A549 (cell line): ENCODE data around the gene B9D1. TPM values are rescaled to one million over a fixed set of nuclear protein-coding genes. Genes with fewer than 3 reads are reported as not detected.
"Not testable (repeated sequence)": the region's sequence is repeated elsewhere in the genome, so short reads cannot be mapped to it uniquely, and the experiment has no call there.

Source experiments
- ATAC-seq, 2 experiments: fragments of 200-7000 bp in 1 of 2; fragments of >200 bp in 1 of 2; cut with Nextera tagmentation in 1 of 2; cut with Tn5 transposase in 1 of 2; 3 replicates each; pipeline versions ENCODE4 v1.8.0 to v1.9.1; 2018 to 2020; ENCODE audit warnings: mild to moderate bottlenecking in 1 of 2, moderate library complexity in 1 of 2
- CTCF ChIA-PET: fragments of 300-600 bp; sonication (Branson Sonifier 250); formaldehyde crosslinking; extraction: SDS; loops from one replicate; lab custom pipeline; 2021; ENCODE audit warnings: antibody characterized with exemption, inconsistent platforms; lab: Yijun Ruan, JAX
- POLR2A ChIA-PET: fragments of 350-600 bp; formaldehyde crosslinking; extraction: SDS; loops from one replicate; lab custom pipeline; 2021; ENCODE audit warnings: antibody characterized with exemption, inconsistent platforms; lab: Yijun Ruan, JAX
- DNase-seq, 2 experiments: peaks; one replicate each; pipeline versions ENCODE4 v3.0.0 to v3.0.0-alpha.2; 2011 to 2016; ENCODE audit warnings: low read depth in 1 of 2, low spot score in 1 of 2
- FAIRE-seq: peaks from 2 replicates; lab custom pipeline; 2011; peaks lifted over from hg19 to GRCh38; lab: Jason Lieb, UNC
- H3K27ac ChIP-seq, 2 experiments: fragments of >200 bp; sonication (Bioruptor Twin); formaldehyde crosslinking; 3 replicates each; pipeline ENCODE4 v1.5.1; 2016 to 2017
- H3K4me1 ChIP-seq: fragments of >200 bp; sonication (Bioruptor Twin); formaldehyde crosslinking; 3 replicates; pipeline ENCODE4 v1.6.1; 2016
- H3K4me2 ChIP-seq: fragments of >200 bp; sonication (Bioruptor Twin); formaldehyde crosslinking; 3 replicates; pipeline ENCODE4 v1.6.1; 2016
- H3K4me3 ChIP-seq: fragments of >200 bp; sonication (Bioruptor Twin); formaldehyde crosslinking; 3 replicates; pipeline ENCODE4 v1.5.1; 2016
- H3K9me3 ChIP-seq: fragments of >200 bp; sonication (Bioruptor Twin); formaldehyde crosslinking; 3 replicates; pipeline ENCODE4 v1.6.1; 2016
- BCL3 ChIP-seq: fragments of >200 bp; sonication (Bioruptor Twin); formaldehyde crosslinking; IDR thresholded peaks from 3 replicates; pipeline ENCODE4 v1.6.1; 2016
- EHMT2 ChIP-seq: fragments of 200-600 bp; sonication (generic); IDR thresholded peaks from 2 replicates; pipeline ENCODE4 v1.6.1; 2016; ENCODE audit warnings: antibody characterized with exemption, low read depth, mild to moderate bottlenecking, moderate library complexity
- EP300 ChIP-seq, 2 experiments: fragments of >200 bp; sonication (Bioruptor Twin); formaldehyde crosslinking; IDR thresholded peaks; 2 replicates in 1 of 2; 3 replicates in 1 of 2; pipeline ENCODE4 v1.6.1; 2016 to 2017
- HES2 ChIP-seq: fragments of >200 bp; sonication (Bioruptor Twin); formaldehyde crosslinking; IDR thresholded peaks from 2 replicates; pipeline ENCODE4 v1.6.1; 2016
- HOXB13 ChIP-seq: fragments of 250-450 bp; sonication (Bioruptor Pico); IDR thresholded peaks from 2 replicates; pipeline ENCODE4 v1.5.0; 2020; ENCODE audit warnings: low read depth, mild to moderate bottlenecking, moderate library complexity
- KDM5A ChIP-seq: fragments of 200-600 bp; sonication (generic); IDR thresholded peaks from 2 replicates; pipeline ENCODE4 v1.6.1; 2016; ENCODE audit warnings: antibody characterized with exemption, mild to moderate bottlenecking
- MAFK ChIP-seq: fragments of 450-650 bp; IDR thresholded peaks from 2 replicates; pipeline ENCODE4 v1.6.1; 2014; ENCODE audit not compliant: partially characterized antibody
- NFE2L2 ChIP-seq: fragments of 150-350 bp; conservative IDR thresholded peaks from 2 replicates; pipeline ENCODE4 v1.6.1; 2014; ENCODE audit warnings: low read length
- NPAS2 ChIP-seq: fragments of 250-450 bp; sonication (Bioruptor Pico); IDR thresholded peaks from 2 replicates; pipeline ENCODE4 v1.8.0; 2022; ENCODE audit warnings: mild to moderate bottlenecking, moderate library complexity, borderline replicate concordance
- NR3C1 ChIP-seq: fragments of >200 bp; sonication (Bioruptor Twin); formaldehyde crosslinking; IDR thresholded peaks from 3 replicates; pipeline ENCODE4 v1.6.1; 2017
- POLR2A ChIP-seq: IDR thresholded peaks from 2 replicates; pipeline ENCODE4 v1.6.1; 2012; ENCODE audit warnings: mild to moderate bottlenecking, low read length
- RCOR1 ChIP-seq: fragments of 150-350 bp; IDR thresholded peaks from 2 replicates; pipeline ENCODE4 v1.6.1; 2014; ENCODE audit warnings: antibody characterized with exemption, low read length, low read depth
- SREBF2 ChIP-seq: fragments of 450-650 bp; IDR thresholded peaks from 2 replicates; pipeline ENCODE4 v1.6.1; 2014; ENCODE audit warnings: mild to moderate bottlenecking, moderate library complexity
- USF2 ChIP-seq: fragments of 450-650 bp; IDR thresholded peaks from 2 replicates; pipeline ENCODE4 v1.6.1; 2014; ENCODE audit warnings: antibody characterized with exemption
- ZC3H11A ChIP-seq: fragments of 450-650 bp; IDR thresholded peaks from 2 replicates; pipeline ENCODE4 v1.6.1; 2014; ENCODE audit warnings: antibody characterized with exemption, mild to moderate bottlenecking
- ZFP36 ChIP-seq: fragments of 450-650 bp; IDR thresholded peaks from 2 replicates; pipeline ENCODE4 v1.6.1; 2014; ENCODE audit warnings: borderline replicate concordance; ENCODE audit not compliant: partially characterized antibody
- ZSCAN20 ChIP-seq: fragments of 250-450 bp; sonication (Bioruptor Pico); IDR thresholded peaks from 2 replicates; pipeline ENCODE4 v1.8.0; 2022; ENCODE audit warnings: mild to moderate bottlenecking, moderate library complexity
- WGBS: methylation state at CpG from one replicate; pipeline ENCODE4 v1.1.6; 2017; ENCODE audit errors: missing lambda C conversion rate; 5-methylcytosine and 5-hydroxymethylcytosine counted together
- polyA plus RNA-seq, 4 experiments: library from polyadenylated mRNA; depleted of rRNA in 3 of 4; stranded (reverse); fragments of >200 nt; fragmentation: RNase III in 1 of 4; extraction: RNeasy Plus Mini Kit Qiagen cat#74134 plus additional on column Dnase treatment in 1 of 4; gene quantifications; 2 replicates in 3 of 4; 3 replicates in 1 of 4; pipeline ENCODE4 v1.2.3, GENCODE V29; 2011 to 2017

The B9D1 gene
- polyA plus RNA-seq, 2 of the 4 experiments (the other 2 are of a cell fraction), result 48.2 to 60.6 TPM

- TF ChIP-seq NPAS2 (CRISPR knock-in tag) (no peak), BCL3 (no peak)
These were observed 5.2 kb downstream of the B9D1 start (continued) for GRCh38 chr17:19357351-19357750.

- WGBS, result 77% methylated on average over 6 of the region's 6 CpGs
- no peak for DNase-seq
- ChIA-PET POLR2A (interaction anchor here (0.7 to 1.5 kb wide), 5 partner anchors 8 to 93 kb away, joined by 3 to 7 read pairs (median 4); partner anchors contain the start of genes B9D1, MAPK7 and MFAP4), CTCF (interaction anchor here (0.6 to 14.6 kb wide), 14 partner anchors 8 to 779 kb away, joined by 3 to 362 read pairs (median 4); partner anchors contain the start of gene B9D1)
- Histone ChIP-seq H3K4me1 (peaks cover 12% of the 10 kb centered on the region), H3K4me2 (peak overlapping the region; percentile 25; the same call in 1 of the 3 replicates), H3K4me3 (no peak overlapping the region), H3K9me3 (no peaks in the 10 kb centered on the region), H3K27ac (no peak overlapping the region; a peak in 1 of 6 replicates)
- TF ChIP-seq NFE2L2 (no peak), ZSCAN20 (CRISPR knock-in tag) (no peak), HOXB13 (no peak), ZFP36 (no peak), SREBF2 (no peak), KDM5A (no peak), EHMT2 (no peak), HES2 (no peak), USF2 (no peak), NR3C1 (no peak)
- ATAC-seq, result no peak
- FAIRE-seq, result no peak
These were observed 7.8 kb downstream of the B9D1 start for GRCh38 chr17:19354748-19355147.

GRCh38 chr17:19353401-19353800 lies 9.1 kb downstream of the B9D1 start:
- WGBS, result 88% methylated on average over 11 of the region's 11 CpGs
- H3K4me1 ChIP-seq, result peaks cover 14% of the 10 kb centered on the region
- H3K4me3 ChIP-seq, DNase-seq, ATAC-seq, H3K27ac ChIP-seq, H3K9me3 ChIP-seq, H3K4me2 ChIP-seq, FAIRE-seq: not testable (repeated sequence)
- POLR2A ChIA-PET, result interaction anchor here (1.0 to 1.5 kb wide), 4 partner anchors 9 to 33 kb away, joined by 3 to 7 read pairs (median 4); partner anchors contain the start of genes B9D1, MAPK7 and MFAP4
- CTCF ChIA-PET, result interaction anchor here (1.1 to 14.6 kb wide), 7 partner anchors 8 to 413 kb away, joined by 3 to 362 read pairs (median 6); partner anchors contain the start of gene B9D1

- CTCF ChIA-PET, result interaction anchor here (0.7 to 2.3 kb wide), 3 partner anchors 13 to 98 kb away, joined by 3 to 17 read pairs (median 4); partner anchors contain the start of gene B9D1
- Histone ChIP-seq H3K4me2 (no peak overlapping the region), H3K4me1 (peaks cover 37% of the 10 kb centered on the region), H3K27ac (peak overlapping the region in 1 of 2 experiments; percentile 52; a peak in 2 of 6 replicates), H3K4me3 (no peak overlapping the region), H3K9me3 (no peaks in the 10 kb centered on the region)
- DNase-seq (no peak), ATAC-seq (no peak), FAIRE-seq (no peak)
- no peak for TF ChIP-seq MAFK
- TF ChIP-seq EHMT2, result no peak
- no peak for TF ChIP-seq ZC3H11A
- no peak for TF ChIP-seq RCOR1
- TF ChIP-seq POLR2A, result no peak
- TF ChIP-seq EP300 (IDR thresholded peaks at IDR 0.05), result no peak
- POLR2A ChIA-PET, result no interaction called here
- 94% methylated on average over 9 of the region's 9 CpGs for WGBS
These were observed 13.7 kb downstream of the B9D1 start for GRCh38 chr17:19348806-19349205.
